ENCODE data around the gene CFAP20DC.
"Not testable (repeated sequence)": the region's sequence is repeated elsewhere in the genome, so short reads cannot be mapped to it uniquely, and the experiment has no call there.

Gene CFAP20DC

DNA sequence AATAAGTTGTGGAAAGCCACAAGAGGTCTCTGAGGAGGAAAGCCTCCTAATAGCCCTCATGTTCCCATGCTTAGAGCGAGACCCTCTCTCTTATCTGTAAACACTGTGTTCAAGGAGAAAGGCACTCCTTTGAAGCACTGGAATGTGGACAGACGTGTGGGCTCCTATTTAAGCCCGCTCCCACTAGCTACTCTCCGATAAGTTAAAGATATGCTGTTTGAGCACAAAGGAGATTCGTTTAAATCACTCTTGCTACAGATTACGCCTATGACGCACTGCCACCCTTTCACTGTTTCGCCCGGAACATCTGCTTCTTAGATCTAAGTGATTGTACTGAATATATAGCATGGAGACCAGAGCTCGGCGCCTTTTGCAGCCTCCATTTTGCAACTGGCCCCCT is 325.5 kb downstream of the CFAP20DC start:
- DNase-seq, result no peak

DNA sequence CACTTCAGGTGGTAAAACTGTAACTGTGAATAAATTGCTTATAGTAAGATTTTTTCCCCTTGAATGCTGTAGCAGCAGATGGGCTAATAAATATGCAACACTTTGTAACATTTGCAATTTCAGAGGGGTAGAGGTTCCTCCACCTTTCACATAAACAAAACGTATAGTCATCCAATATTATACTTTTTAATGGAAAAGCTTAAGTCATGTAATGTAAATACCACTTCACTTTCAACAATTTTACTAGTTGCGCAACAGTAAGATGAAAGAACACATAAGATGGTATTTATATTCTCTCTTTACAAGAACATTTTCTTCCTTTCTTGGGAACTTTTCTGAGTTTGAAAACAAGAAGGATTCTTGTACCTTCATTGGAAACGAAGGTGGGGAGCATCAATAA is 326.7 kb downstream of the CFAP20DC start:
- no peak for DNase-seq

DNA sequence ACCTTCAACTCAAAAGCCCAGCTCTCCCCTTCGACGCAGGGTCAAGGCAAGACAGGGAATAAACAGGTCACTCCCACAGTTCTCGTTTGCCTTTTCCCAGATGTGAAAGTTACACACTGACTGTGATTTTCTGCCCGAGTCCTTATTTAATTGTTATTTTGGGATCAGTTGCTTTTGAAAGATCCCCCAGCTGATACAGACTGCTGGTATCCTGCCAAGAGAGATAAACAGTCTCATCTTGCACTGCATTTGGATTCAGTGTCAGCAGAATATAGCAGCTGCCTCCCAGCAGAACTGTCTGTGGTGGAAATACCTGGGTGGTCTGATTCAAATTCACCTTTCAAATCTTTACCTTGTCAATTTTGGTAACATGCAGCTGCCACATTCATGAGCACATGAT is 327.3 kb downstream of the CFAP20DC start:
- DNase-seq, result peak; percentile 44

DNA sequence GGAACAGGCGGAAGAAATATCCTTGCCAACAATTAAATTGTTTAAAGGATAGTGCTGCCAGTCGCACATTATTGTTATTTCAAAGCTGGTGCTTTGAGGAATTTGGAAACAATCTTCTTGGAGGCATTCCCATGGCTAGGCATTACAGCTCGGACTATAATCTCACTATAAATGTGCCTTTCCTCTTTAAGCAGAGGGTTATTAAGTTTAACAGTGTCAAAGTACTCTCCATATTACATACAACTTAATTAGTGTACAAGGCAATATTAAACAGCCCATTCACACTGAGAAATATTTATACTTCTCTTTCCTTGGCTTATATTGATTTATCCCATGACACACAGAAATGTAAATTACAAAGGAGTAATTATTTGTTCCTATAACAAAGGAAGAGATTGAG is 329.3 kb downstream of the CFAP20DC start:
- no peak for DNase-seq

GRCh38 chr3:58719684-58720083 is 330.1 kb downstream of the CFAP20DC start:
- DNase-seq, result no peak

DNA sequence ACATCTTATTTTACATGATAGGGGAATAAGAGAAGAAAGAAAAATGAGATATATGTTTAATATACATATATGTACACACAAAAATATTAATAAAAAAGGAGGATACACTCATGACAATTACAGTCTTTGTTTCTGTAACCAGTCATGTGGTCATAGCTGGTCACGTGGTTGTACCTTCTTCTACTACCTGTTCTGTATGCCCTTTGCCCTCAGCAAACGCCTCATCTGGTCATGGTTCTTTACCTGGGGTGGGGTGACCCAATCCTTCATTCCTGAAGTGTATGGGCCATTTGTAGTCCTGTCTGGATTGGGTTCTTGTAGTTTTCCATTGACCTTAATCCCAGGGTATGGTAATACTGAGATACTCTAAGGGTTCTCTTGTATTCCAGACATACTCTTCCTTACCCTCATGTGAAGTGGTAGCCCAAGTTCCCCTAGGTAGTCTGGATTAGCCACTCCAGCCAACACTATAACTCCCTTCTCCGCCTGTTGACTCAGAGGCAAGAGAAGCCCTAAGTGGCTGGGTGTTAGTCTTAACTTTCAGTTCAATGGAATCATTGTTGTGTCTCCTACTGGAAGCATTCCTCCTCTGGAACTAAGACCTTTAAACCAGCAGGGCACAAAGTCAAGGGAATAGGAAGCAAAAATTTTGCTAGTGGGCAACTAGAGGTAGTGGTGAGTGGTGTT is 336.0 kb downstream of the CFAP20DC start:
- no peak for DNase-seq

- no peak for DNase-seq
These were observed 338.0 kb downstream of the CFAP20DC start for GRCh38 chr3:58711871-58712270.

DNA sequence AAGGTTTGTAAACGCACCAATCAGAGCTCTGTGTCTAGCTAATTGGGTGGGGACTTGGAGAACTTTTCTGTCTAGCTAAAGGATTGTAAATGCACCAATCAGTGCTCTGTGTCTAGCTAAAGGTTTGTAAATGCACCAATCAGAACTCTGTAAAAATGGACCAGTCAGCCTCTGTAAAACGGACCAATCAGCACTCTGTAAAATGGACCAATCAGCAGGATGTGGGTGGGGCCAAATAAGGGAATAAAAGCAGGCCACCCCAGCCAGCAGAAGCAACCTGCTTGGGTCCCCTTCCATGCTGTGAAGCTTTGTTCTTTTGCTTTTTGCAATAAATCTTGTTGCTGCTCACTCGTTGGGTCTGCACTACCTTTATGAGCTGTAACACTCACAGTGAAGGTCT is 340.8 kb downstream of the CFAP20DC start:
- not testable (repeated sequence) for DNase-seq

- DNase-seq, result no peak
These were observed 341.6 kb downstream of the CFAP20DC start for GRCh38 chr3:58708116-58708791.

- DNase-seq, result no peak
These were observed 342.4 kb downstream of the CFAP20DC start for GRCh38 chr3:58707390-58707930.

- no peak for DNase-seq
These were observed 343.2 kb downstream of the CFAP20DC start for GRCh38 chr3:58706395-58707167.

- peak; percentile 3 for DNase-seq
These were observed 345.1 kb downstream of the CFAP20DC start for GRCh38 chr3:58704745-58705144.

DNA sequence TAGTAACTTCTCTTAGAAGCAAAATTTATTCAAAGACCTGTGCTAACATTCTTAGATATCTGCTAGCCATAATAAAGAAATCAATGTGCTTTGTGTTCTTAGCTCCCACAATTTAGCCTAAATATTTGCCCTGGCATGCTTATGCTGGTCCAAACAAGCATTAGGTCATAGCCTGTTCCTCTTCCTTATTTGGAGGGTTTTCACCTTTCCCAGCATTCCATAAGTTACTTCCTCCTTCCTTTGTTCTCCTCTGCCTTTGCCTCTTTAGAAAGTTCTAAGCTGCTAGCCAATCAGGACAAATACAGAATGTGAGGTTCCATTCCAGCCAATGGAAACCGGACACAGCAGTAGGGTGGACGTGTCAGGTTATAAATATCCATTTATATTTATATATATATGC is 345.5 kb downstream of the CFAP20DC start:
- DNase-seq, result not testable (repeated sequence)

DNA sequence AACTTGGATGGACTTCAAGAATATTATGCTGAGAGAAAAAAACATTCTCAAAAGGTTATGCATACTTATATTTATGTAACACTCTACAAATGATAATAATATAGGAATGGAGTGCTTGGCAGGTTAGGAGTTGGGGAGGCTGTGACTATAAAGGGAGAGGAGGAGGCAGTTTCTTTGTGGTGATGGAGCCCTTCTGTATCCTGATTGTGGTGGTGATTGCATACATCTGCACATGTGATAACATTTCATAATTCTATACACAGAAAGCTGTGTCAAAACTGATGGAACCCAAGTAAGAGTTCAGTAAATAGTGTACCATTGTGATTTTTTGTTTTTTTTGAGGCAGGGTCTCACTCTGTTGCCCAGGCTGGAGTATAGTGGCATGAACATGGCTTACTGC is 351.6 kb downstream of the CFAP20DC start:
- DNase-seq, result no peak

DNA sequence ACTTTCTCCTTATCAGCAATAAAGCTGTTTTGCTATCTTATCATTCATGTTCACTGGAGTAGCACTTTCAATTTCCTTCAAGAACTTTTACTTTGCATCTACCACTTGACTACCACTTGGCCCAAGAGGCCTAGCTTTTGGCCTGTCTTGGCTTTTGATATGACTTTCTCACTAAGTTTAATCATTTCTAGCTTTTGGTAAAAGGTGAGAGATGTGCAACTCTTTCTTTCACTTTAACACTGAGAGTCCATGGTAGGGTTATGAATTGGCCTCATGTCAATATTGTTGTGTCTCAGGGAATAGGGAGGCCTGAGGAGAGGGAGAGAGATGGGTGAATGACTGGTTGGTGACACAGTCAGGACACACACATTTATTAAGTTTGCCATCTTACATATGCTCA is 352.3 kb downstream of the CFAP20DC start:
- DNase-seq, result no peak

DNA sequence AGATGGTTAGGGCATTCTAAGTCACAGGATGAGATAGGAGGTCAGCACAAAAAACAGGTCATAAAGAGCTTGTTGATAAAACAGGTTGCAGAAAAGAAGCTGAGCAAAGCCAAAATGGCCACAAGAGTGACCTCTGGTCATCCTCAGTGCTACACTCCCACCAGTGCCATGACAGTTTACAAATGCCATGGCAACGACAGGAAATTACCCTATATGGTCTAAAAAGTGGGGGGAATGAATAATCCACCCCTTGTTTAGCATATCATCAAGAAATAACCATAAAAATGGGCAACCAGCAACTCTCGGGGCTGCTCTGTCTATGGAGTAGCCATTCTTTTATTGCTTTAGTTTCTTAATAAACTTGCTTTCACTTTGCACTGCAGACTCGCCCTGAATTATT is 353.0 kb downstream of the CFAP20DC start:
- not testable (repeated sequence) for DNase-seq

- no peak for DNase-seq
These were observed 353.7 kb downstream of the CFAP20DC start for GRCh38 chr3:58696093-58696492.

DNA sequence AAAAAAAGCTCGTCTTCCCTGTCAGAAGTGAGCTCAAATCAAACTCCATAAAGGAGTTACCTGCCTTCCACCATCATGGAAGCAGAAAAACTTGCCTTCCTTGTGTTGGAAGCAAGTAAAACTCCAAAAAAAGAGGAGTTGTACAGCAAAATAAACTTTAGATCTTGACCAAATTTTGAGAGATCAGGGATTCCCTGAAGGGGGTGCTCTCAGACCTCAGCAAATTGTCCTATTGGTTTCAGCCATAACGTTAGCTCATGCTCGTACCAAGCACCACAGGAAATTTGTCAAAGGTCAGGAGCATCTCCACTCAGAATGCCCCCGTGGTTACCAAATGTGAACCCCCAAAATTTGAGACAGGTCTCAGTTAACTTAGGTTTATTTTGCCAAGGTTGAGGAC is 354.5 kb downstream of the CFAP20DC start:
- not testable (repeated sequence) for DNase-seq

DNA sequence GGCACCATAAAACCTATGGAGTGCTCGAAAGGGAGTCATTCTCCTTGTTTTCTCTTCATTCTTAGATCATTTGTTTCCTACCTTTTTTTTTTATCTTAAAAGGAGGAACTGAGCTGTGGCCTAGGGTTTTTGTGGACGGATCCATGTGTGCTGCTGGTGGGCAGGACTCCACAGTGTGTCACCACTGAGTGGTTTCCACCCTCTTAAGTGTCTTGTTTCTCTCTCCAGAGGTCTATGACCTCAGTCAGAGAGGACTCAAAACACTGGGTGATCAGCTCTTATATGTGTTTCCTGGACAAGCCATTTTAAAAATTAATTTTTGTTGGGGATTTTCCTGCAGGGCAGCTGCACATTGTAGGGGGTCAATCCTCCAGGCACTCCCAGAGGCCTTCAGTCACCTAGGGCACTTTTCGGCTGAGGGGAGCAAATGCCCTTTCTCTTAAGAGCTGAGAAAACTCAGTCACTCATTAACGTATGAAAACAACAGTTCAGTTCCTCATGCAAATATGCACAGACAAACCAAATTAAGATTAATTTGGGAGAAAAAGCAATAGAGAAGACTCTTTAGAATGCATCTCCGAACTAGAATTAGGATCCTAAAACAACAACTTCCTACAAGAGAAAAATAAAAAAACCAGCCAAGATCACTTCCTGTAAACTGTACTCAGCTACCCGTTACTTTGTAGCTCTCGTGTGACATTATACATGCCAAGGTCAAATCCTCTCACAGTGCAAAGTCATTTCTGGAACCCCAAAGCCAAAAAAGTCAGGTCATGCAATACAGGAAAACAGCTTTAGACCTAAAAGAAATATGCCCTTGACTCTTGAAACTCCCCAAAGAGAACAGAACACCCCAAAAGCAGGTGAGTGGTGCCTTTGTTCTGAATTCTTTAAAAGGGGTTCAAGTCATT is 355.6 kb downstream of the CFAP20DC start:
- no peak for DNase-seq

- no peak for DNase-seq
These were observed 357.3 kb downstream of the CFAP20DC start for GRCh38 chr3:58692484-58692883.
